Measurements from ENCODE around the gene KCNG1.

- no peak for TF ChIP-seq CTCF (IDR thresholded peaks at IDR 0.05)
- no peak for TF ChIP-seq POLR2A (IDR thresholded peaks at IDR 0.05)
- no peak for TF ChIP-seq EP300 (IDR thresholded peaks at IDR 0.05)
These were observed 65.6 kb downstream of the KCNG1 start for GRCh38 chr20:50957276-50957675.

Data from tibial nerve (tissue), 4 donors.